HG03460 (cell line): ENCODE data around the gene ARHGAP6.

Source experiments
- ATAC-seq: cut with Tn5 transposase; IDR thresholded peaks from one replicate; pipeline ENCODE4 v1.9.1; 2021; ENCODE audit not compliant: unreplicated experiment

The ARHGAP6 gene

DNA sequence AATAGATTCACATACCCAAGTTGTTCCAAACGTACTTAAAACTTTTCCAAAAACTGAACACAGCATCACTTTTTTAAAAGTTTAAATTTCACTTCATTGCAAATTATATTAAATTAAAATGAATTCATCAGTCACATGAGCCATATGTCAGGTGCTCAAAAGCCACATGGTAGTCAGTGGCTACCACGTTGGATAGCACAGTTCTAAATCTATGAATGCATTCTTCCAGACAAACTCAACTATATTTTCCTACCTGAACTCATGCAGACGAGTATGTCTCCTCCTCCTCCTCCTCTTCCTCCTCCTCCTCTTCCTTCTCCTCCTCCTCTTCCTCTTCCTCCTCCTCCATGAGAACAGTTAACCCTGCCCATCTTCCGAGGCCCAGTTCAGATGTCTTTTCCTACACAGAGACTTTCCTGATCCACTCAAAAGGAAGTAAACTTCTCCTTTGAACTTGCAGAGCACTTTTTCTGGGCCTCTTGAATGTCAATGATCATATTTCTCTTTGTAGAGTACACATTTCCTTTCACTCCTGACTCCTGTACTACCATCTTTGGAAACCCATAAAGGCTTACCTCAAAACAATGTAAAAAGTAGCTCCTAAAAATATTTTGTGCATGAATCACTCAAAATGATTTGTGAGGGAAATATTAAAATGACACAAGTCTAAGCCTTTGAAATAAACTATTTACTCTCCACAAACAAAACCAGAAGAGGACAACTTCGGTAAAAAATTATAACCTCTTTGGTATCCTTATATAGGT lies 199.9 kb downstream of the ARHGAP6 start:
- ATAC-seq: no peak

DNA sequence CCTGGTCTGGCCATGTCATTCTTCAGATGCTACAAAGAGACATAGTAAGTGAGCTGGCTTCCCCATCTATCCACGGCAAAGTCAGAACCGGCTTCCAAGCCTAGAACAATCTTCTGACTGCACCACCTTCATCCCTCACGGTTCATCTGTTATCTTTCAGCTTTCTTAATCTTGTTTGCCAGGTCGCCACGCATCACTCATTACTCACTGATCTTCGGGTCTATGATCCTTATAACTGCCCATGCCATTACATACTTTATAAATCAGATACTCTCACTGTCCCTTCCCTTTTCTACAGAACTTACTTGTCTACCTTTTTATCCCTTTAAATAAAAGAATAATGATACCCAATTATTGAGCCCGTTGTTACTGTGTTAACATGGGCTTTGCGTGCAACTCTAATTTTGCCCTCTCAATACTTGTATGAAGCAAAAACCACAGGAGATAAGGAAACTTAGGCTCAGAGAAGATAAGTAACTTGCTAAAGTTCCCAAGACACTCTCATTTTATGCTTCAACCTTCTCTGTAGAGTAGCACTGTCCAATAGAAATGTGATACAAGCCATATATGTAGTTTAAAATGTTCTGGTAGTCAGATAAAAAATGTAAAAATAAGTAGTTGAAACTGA lies 200.8 kb downstream of the ARHGAP6 start:
- ATAC-seq: no peak

DNA sequence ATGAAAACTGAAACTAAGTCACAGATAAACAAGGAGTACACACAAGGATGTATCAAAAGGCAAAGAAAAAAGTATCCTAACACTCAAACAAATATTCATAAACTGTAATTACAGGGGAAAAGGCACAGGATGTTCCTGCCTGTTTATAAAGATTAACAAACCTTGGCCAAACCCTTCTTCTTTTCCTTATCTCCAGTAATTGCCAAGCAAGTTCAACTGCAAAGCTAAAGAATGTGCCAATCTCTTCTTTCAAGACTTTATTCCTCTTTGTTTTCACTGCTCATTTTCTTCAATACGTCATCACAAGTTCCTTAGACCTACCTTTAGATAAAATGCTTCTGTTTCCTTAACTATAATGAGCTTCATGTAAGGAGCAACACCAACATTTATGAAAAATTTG lies 201.3 kb downstream of the ARHGAP6 start:
- ATAC-seq: no peak

DNA sequence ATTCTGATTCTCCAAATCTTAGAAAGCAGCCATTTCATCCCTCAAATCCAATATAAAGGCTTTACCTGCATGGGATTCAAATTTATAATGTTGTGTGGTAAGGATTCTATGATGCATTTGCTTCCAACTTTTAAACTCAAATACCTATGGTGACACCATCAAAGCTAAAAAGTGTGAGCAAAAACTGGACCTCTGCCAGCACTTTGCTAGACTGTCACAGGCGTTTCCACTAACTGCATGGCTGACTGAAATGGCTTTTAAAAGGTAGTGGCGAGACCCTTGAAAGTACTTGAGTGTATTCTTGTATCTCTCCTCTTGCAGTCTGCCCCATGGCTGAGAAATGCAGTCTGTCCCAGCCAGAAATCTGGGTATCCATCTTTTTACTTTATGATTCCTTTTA lies 203.1 kb downstream of the ARHGAP6 start:
- no peak for ATAC-seq

DNA sequence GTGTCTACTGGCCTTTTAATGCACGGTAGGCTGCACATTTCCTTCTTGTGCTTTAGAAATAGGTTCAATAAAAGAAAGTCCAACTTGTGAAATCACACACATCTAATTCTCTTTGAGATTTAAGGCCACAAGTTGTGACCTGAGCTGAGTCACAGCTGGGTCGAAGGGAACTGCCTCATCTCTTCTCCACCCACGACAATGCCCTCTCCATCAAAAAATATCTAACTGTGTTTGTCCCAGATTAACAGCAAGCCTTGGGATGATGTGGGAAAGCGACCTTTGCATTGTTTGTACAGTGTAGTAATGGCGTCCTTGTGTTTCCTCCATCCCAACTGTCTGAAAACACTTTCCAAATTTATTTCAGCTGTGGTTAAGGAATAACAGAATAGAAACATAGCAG lies 203.6 kb downstream of the ARHGAP6 start:
- no peak for ATAC-seq

DNA sequence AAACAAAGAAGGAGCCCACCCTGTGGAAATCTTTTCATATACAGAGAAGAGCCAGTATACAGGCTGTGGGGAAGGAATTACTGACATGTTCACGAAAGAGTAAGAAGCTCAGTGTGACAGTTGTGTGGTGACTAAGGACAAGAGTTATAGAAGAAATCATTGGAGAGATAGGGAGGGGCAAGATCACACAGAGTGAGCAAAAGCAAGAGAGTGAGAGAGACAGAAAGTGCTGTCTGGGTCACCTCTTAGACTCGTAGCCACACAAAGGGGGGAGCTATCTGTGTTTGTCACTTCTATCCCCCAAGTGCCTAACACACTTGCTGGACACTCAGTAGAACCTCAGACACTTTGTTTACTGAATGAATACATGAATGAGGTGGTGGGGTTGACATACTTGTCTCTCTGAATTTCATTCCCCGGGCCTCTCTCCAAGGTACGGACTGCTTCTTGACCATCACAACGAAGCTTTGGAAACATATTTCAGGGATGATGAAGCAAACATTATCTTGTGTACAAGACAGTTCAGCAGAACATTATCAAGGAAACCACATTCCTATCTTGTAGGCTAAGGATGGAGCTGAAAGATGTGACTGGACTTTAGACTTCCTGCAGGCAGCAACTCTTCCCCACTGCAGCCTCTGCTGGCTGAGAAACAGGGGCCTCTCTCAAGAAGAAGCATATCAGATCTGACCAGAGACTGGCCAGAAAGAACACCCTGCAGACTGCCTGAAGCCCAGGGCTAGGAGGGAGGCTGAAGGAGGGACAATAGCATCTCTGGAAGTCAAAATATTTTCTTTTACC lies 204.3 kb downstream of the ARHGAP6 start:
- ATAC-seq: no peak

DNA sequence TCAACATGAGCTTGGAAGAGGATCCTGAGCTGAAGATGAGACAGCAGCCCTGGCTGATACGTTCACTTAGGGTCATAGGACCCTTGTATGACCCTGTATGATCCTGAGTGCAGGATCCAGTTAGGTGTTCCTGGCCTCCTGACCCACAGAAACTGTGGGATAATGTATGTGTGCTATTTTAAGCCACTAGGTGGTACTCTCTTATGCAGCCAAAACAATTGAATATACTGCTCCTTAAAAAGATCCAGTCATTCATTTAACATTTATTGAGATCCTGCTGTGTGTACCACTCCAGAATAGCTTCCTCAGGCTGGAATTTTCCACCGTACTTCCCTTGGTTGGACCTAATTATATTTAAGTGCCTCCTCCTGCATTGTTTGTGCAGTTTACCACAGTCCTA lies 205.4 kb downstream of the ARHGAP6 start:
- no peak for ATAC-seq

DNA sequence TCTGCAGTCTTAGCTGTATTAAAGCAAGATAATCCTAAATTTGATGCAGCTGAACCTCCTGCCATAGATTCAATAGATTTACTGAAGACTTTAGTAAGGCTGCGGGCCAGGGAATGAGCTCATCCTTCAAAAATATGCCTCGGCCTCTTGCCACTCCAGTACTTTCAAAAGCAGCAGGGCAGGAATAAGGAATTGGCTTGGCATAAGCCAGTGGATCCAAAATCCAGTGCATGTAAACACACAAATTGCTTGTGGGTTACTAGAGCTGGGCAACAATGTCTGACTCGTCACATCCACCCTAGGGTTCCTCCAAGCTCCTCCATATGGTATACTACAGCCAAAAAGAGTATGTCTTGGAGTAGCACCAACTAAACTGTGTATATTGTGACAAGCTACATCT lies 207.6 kb downstream of the ARHGAP6 start:
- no peak for ATAC-seq

DNA sequence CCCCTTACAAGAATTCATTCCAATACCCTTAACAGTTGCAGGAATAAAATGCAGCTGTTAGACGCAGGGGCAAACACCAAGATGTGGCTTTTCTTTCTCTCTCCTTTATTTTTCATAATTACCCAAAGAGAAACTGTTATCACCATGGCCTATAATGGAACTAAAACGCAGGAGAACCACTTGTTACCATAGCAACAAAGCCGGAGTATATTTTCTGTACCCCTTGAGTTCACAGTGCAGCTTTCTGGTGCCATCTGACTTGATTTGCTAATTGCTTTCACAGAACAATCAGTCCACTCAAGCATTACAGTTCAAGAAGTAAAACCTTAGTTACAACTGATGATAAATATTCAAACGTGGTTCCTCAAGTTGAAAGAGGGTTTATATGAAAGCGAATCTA lies 214.6 kb downstream of the ARHGAP6 start:
- ATAC-seq: no peak

DNA sequence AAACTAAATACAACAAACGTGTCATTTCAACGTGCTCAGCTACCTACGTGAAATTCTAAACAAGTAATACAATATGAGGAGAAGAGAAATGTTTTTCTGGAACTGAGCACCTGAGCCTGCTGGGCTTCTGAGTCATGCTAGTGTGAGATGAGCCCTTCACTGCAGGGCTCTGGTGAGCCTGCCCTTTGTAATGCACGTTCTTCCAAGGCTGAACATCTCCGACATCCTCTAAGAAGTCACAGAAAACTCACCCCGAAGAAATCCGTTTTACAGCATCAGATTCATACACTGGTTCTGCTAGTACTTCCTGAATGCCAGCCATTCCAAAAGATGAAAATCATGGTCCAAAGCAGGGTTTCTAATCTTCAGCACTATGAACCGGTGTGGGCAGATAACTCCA lies 215.4 kb downstream of the ARHGAP6 start:
- no peak for ATAC-seq

DNA sequence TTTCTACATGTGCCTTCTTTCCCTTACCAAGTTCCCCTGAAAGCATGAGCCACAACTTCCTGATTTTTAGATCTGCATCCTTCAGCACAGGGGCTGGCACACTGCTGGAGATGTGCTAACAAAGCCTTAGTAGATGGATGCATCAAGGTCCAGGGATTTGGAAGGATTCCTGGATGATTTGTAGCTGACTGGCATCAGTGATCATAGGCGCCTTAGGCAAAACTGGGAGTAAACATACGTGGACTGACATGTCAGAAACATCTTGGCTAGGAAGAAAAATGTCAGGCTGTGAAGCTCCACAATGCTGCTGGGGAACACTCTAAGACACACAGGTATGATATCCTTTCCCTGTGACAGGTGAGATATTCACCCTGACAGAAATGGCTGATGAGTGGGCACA lies 216.1 kb downstream of the ARHGAP6 start:
- no peak for ATAC-seq

DNA sequence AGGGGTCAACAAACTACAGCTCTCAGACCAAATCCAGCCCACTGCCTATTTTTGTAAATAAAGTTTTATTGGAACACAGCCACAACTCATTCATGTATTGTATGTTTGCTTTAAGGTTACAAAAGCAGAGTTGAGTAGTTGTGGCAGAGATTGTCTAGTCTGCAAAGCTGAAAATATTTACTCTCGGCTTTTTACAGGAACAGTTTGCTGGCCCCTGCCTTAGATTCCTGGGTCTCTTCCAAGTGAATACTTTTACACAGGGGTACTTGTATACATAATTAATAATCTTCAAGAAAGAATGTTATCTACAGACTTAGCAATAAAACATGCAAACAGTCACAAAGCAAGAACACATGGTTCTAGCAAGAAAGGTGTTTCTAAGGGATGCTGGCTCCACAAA lies 218.3 kb downstream of the ARHGAP6 start:
- no peak for ATAC-seq

DNA sequence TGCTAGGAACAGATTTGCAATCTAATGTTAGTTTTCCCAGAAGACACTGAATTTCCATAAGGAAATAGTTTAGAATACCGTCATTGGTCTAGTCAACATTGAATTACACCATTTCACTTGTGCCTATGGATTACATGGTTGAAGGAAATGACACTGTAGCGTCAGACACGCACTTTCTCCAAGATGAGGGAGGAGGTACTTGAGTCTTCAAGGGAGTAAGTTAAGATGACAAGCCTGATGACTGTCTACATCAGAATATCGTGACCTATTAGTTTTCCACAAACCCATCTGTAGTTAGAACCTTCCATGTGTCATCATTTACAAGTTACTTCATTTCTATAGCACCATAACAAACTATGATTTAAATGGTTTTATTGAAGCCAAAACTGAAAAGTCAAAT lies 218.8 kb downstream of the ARHGAP6 start:
- ATAC-seq: no peak

DNA sequence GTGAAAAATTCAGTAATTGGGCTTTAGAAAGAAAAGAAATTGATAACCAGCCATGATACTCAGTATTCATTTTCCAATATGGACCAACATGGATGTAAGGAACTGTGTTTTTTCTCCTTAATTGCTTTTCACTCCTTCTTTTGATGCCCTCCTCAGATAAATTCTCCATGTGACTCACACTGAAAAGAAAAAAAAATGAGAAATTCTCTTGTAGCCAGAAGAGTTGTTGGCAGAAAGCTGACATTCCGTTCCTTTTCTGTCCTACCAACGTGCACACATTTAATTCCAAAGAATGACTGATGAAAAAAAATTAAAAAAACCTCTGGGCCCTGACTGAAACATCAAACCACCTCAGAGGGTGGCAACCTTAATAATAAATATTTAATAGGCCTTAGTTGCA lies 219.4 kb downstream of the ARHGAP6 start:
- ATAC-seq: no peak

DNA sequence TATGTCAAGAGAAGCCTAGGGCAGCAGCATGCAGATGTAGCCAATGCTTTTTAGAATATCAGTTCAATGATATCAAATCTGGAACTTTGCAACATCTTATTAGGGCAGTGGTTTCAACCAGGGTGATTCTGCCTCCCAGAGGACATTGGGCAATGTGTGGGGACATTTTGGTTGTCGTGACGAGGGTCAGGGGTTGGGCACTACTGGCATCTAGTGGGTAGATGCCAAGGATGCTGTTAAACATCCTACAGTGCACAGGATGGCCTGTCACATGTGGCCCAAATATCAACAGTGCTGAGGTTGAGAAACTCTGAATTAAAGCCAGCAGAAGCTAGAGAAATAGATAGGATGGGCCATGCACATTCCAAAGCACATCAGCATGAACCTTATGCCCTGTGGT lies 220.2 kb downstream of the ARHGAP6 start:
- no peak for ATAC-seq

DNA sequence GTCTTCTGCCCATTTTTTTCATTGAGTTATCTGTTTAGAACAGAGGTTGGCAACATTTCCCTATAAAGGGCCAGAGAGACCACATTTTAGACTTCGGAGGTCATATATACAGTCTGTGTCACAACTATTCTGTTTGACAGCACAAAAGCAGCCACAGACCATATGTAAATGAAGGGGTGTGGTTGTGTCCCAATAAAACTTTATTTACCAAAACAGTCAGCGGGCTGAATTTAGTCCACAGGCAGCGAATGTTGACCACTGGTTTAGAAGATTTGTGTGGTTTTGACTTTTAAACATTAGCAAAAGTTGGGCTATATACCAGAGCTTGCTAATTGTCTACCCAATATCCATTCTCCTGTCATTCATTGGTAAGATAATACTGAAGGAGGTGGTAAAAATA lies 221.7 kb downstream of the ARHGAP6 start:
- no peak for ATAC-seq

DNA sequence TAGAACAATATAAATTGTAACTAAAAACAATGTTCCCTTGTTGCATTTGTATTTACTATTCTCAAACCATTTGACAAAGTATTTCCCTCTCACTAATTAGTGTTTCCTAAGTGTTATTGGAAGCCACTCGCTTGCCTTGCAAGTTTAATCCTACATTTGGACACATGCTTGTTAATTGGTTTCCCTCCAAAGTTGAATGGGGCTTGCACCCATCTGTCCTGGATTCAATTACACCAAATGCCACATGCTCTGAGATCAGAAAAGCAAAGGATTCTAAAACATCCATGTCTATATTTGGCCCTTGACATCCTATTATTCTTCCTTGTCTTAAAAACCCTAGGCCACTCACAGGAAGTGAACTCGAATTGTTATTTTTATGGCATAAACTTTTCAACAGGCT lies 225.9 kb downstream of the ARHGAP6 start:
- no peak for ATAC-seq

DNA sequence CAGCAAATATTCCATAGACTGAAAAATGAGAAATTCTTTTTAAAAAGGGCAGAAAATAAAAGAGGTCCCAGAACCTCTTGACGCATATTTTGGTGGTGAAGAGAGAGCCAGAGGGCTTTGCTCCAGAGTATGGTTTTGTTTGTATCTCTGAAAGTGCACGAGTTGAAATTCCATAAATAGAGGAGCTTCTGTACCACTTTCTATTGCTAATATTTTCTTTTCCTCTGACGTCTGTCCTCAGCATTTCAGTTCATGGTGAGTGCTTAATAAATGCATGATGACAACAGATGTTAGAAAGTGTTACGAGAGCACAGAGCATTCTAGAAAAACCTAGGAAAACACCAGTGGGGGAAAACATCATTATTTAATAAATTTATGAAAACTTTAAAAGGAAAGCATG lies 227.0 kb downstream of the ARHGAP6 start:
- ATAC-seq: no peak

DNA sequence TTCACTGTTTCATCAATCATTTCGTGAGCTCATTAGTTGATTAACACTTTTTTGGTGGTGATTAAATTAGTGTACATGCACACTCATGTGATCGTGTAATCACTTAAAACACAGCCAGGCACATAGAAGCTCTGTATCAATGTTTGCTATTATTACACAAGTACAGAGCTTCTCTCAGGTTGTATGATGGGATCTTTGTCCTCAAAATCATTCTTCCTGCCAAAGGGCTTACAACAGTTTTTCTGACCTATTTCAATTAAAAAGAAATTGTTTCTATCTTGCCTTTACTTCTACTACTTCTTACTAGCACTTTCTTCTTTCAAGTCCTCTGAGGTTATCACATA lies 227.4 kb downstream of the ARHGAP6 start:
- ATAC-seq: no peak

DNA sequence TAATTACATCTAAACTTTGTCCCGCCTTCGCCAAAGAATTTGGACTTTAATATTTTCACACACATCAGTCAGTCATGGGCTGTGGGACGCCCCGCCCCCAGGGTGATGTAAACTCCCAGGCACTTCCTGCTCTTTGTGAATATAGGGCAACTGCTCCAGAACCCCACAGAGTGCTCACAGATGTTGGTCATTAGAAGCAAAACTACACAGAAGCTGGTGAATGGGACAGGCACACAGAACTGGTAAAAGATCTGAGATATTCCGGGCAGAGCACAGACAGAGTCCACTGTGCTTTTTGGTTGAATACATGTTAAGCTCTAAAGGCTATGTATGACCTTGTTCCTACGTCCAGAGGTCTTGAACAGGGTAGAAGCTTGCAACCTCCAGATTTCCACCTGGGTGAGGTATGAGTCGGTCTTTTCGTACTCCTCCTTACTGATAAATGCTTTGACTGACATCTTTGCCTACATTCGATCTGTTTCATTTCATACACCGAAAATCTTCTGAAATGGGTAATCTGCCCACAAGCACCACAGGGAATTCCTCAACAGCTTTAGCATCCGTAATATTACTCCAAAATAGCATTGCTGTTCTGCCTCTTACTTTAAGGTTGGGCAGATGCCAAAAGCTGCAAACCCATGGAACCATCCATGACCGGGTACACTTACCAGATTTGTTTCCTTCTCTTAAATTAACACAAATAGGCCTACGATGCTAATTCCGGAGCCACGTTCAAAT lies 227.9 kb downstream of the ARHGAP6 start:
- no peak for ATAC-seq

DNA sequence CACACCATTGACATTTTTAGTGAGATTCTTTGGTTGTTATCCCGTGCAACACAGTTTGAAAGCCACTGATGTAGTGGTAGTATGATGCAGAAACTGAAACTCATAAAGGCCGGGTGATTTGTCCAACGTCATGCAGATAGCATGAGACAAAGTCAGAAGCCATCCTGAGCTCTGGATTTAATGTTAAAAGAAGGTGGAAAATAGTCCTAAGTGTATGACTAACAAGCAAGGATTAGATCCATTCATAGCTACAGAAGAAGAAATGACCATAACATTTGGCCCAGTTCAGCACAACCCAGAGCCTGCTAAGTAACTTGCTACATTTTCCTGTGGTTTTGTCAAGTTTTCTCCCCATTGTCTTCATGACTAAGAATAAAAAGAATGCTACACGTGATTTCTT lies 230.2 kb downstream of the ARHGAP6 start:
- ATAC-seq: no peak

DNA sequence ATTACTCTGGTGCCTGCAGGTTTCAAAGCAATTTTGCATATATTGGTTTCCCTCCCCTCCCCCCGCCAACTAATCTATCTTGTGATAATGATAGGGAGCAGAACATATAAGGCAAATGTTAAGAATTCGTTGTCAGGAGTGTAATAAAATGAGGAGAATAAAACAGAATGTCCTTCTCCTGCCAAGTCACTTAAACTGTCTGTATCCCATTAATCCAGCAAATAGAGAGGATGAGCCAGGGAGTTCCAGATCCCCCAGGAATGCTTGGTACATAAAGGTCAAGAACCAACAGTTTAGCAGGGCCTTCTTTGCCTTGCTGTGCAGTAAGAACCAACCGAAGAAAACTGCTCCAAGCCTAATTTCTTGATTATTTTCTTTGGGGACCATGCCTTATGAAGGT lies 231.1 kb downstream of the ARHGAP6 start:
- ATAC-seq: no peak
